ENCODE measurements around the gene POR.
"Not testable (repeated sequence)": the region's sequence is repeated elsewhere in the genome, so short reads cannot be mapped to it uniquely, and the experiment has no call there.

POR gene

DNA sequence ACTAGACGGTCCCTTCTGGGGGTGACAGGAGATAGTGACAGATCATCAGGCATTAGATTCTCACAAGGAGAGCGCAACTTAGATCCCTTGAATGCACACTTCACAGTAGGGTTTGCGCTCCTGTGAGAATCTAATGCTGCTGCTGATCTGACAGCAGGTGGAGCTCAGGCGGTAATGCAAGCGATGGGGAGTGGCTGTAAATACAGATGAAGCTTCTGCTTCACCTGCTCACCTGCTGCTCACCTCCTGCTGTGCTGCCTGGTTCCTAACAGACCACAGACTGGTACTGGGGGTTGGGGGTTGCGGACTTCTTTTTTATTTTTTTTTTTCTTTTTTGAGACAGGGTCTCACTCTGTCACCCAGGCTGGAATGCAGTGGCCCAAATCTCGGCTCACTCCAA is 114.7 kb downstream of the POR start:
- DNase-seq (ENCODE audit: low read depth) = not testable (repeated sequence)

- no peak for DNase-seq (ENCODE audit: low read depth)
Observed at GRCh38 chr7:76031964-76032363, 117.0 kb downstream of the POR start.
